Measurements from ENCODE around the gene ISM1.
"Not testable (repeated sequence)": the region's sequence is repeated elsewhere in the genome, so short reads cannot be mapped to it uniquely, and the experiment has no call there.

The ISM1 gene

DNA sequence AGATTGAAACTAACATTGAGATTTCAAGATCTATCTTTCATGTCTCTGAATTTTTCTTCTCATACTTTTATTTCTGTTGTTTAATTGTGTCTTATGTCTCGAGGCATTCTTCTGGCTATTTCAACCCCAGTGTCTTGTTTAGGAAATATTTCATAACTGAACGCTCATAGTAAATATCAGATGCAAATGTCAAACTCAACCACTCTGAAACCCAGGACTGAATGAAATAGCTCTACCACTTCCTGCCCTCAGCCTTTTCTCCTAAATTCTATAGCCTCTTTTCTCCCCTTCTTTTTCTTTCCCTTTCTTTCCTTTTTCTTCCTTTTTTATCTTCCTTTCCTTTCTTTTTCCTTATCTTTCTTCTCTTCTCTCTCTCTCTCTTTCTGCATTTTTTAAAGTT is 7.7 kb downstream of the ISM1 start:
- Histone ChIP-seq H3K4me3 (ENCODE audit: low read length) (no peak overlapping the region), H3K27me3 (ENCODE audit: control insufficient read depth, insufficient read depth, low read length) (no peaks in the 10 kb centered on the region)

GRCh38 chr20:13229538-13229937 is 8.5 kb downstream of the ISM1 start:
- H3K27ac ChIP-seq (ENCODE audit: low read depth, low read length) = no peak overlapping the region
- no peaks in the 10 kb centered on the region for H3K27me3 ChIP-seq (ENCODE audit: control insufficient read depth, insufficient read depth, low read length)
- H3K4me1 ChIP-seq (ENCODE audit: control insufficient read depth, insufficient read depth, low read length) = no peaks in the 10 kb centered on the region

More for the DNA sequence above, 7.7 kb downstream of the ISM1 start:
- Histone ChIP-seq H3K36me3 (ENCODE audit: control insufficient read depth, insufficient read depth, low read length) (no peaks in the 10 kb centered on the region), H3K4me1 (ENCODE audit: control insufficient read depth, insufficient read depth, low read length) (no peaks in the 10 kb centered on the region), H3K27ac (ENCODE audit: low read depth, low read length) (no peak overlapping the region), H3K9ac (ENCODE audit: low read length) (no peak overlapping the region)

GRCh38 chr20:13231031-13231752 is 10.1 kb downstream of the ISM1 start:
- H3K27ac ChIP-seq (ENCODE audit: low read depth, low read length) = no peak overlapping the region
- H3K4me3 ChIP-seq (ENCODE audit: low read length) = no peak overlapping the region
- no peaks in the 10 kb centered on the region for H3K4me1 ChIP-seq (ENCODE audit: control insufficient read depth, insufficient read depth, low read length)

More at GRCh38 chr20:13229538-13229937, 8.5 kb downstream of the ISM1 start:
- Histone ChIP-seq H3K9ac (ENCODE audit: low read length) (no peak overlapping the region), H3K36me3 (ENCODE audit: control insufficient read depth, insufficient read depth, low read length) (no peaks in the 10 kb centered on the region), H3K4me3 (ENCODE audit: low read length) (no peak overlapping the region)

DNA sequence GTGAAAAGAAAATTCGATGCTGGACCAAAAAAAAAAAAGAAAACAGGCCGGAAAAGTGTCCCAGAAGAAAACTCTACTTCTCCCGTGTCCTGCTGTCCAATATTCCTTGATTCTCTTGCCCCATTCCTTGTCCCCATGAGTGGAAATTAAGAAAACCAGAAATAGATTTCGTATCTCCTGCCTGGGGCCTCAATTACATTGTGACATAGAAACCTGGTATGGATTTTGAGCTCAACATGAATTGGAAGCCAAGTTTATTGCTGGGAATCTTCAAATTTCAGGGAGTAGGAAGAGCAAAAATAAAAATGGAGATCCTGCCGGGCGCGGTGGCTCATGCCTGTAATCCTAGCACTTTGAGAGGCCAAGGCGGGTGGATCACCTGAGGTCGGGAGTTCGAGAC is 11.9 kb downstream of the ISM1 start:
- H3K27me3 ChIP-seq (ENCODE audit: control insufficient read depth, insufficient read depth, low read length) = no peaks in the 10 kb centered on the region
- no peaks in the 10 kb centered on the region for H3K36me3 ChIP-seq (ENCODE audit: control insufficient read depth, insufficient read depth, low read length)
- H3K27ac ChIP-seq (ENCODE audit: low read depth, low read length) = no peak overlapping the region
- no peaks in the 10 kb centered on the region for H3K4me1 ChIP-seq (ENCODE audit: control insufficient read depth, insufficient read depth, low read length)
- H3K9ac ChIP-seq (ENCODE audit: low read length) = no peak overlapping the region
- H3K4me3 ChIP-seq (ENCODE audit: low read length) = no peak overlapping the region

More at GRCh38 chr20:13231031-13231752, 10.1 kb downstream of the ISM1 start:
- H3K9ac ChIP-seq (ENCODE audit: low read length) = no peak overlapping the region
- H3K36me3 ChIP-seq (ENCODE audit: control insufficient read depth, insufficient read depth, low read length) = no peaks in the 10 kb centered on the region
- no peaks in the 10 kb centered on the region for H3K27me3 ChIP-seq (ENCODE audit: control insufficient read depth, insufficient read depth, low read length)

- Histone ChIP-seq H3K36me3 (ENCODE audit: control insufficient read depth, insufficient read depth, low read length) (no peaks in the 10 kb centered on the region), H3K4me1 (ENCODE audit: control insufficient read depth, insufficient read depth, low read length) (no peaks in the 10 kb centered on the region), H3K27ac (ENCODE audit: low read depth, low read length) (no peak overlapping the region), H3K4me3 (ENCODE audit: low read length) (no peak overlapping the region), H3K27me3 (ENCODE audit: control insufficient read depth, insufficient read depth, low read length) (no peaks in the 10 kb centered on the region), H3K9ac (ENCODE audit: low read length) (no peak overlapping the region)
Observed at GRCh38 chr20:13234961-13235360, 13.9 kb downstream of the ISM1 start.

- not testable (repeated sequence) for H3K4me3 ChIP-seq (ENCODE audit: low read length); H3K4me1 ChIP-seq (ENCODE audit: control insufficient read depth, insufficient read depth, low read length); H3K36me3 ChIP-seq (ENCODE audit: control insufficient read depth, insufficient read depth, low read length); H3K27me3 ChIP-seq (ENCODE audit: control insufficient read depth, insufficient read depth, low read length); H3K27ac ChIP-seq (ENCODE audit: low read depth, low read length); H3K9ac ChIP-seq (ENCODE audit: low read length)
Observed at GRCh38 chr20:13236360-13236759, 15.3 kb downstream of the ISM1 start.

DNA sequence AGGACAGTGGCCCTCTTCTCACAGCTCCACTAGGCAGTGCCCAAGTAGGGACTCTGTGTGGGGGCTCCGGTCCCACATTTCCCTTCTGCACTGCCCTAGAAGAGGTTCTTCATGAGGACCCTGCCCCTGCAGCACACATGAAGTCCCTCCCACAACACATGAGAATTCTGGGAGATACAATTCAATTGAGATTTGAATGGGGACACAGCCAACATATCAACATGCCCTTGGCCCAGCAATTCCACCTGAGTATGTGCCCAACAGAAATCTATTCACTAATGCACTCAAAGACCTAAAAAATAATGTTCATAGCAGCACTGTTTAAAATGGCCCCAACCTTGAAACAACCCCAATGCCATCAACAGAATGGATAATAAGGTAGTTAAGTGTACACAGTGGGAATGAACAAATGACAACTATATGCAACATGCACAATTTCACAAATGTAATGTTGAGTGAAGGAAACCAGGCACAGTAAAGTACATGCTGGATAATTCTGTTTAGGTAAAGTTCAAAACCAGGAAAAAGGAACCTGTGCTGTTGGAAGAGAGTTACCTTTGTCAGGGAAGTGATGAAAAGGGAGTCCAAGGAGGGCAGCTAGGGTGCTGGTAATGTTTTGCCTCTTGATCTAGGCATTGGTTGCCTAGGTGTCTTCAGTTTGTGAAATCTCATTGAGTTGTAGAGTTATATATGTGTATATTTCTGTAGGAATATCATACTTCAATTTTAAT is 16.1 kb downstream of the ISM1 start:
- no peak overlapping the region for H3K9ac ChIP-seq (ENCODE audit: low read length)
- no peak overlapping the region for H3K27ac ChIP-seq (ENCODE audit: low read depth, low read length)

DNA sequence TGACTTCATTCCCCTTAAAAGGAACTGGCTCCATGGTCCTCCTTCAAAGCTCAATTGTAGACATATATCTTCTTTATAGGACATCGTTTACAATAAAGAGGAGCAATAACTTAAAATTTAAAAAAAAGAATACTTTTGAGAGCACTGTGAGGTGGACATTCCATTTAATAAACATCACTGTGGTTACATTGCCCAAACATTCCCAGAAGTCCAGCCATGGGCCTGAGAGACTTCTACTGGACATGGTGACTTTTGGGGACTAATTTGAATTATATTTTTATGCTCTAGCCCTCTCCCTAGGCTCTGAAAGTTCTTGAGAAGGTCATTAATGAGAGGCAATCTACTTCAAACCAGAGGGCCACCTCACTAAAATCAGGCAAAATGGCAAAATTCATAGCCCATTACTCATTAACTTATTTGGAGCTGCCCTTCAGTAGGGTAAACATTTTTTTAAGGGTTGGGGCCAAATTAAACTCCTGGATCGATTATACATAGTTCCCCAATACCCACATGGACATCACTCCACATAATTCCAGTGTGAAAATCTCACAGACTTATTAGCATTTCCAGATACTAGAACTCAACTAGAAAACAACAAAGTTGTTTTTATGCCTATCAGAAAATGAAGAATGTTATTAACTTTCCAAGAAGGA is 17.1 kb downstream of the ISM1 start:
- Histone ChIP-seq H3K27me3 (ENCODE audit: control insufficient read depth, insufficient read depth, low read length) (no peaks in the 10 kb centered on the region), H3K9ac (ENCODE audit: low read length) (no peak overlapping the region), H3K4me1 (ENCODE audit: control insufficient read depth, insufficient read depth, low read length) (no peaks in the 10 kb centered on the region), H3K4me3 (ENCODE audit: low read length) (no peak overlapping the region), H3K27ac (ENCODE audit: low read depth, low read length) (no peak overlapping the region), H3K36me3 (ENCODE audit: control insufficient read depth, insufficient read depth, low read length) (no peaks in the 10 kb centered on the region)

More for the DNA sequence above, 16.1 kb downstream of the ISM1 start:
- no peaks in the 10 kb centered on the region for H3K4me1 ChIP-seq (ENCODE audit: control insufficient read depth, insufficient read depth, low read length)
- no peaks in the 10 kb centered on the region for H3K27me3 ChIP-seq (ENCODE audit: control insufficient read depth, insufficient read depth, low read length)
- no peak overlapping the region for H3K4me3 ChIP-seq (ENCODE audit: low read length)
- no peaks in the 10 kb centered on the region for H3K36me3 ChIP-seq (ENCODE audit: control insufficient read depth, insufficient read depth, low read length)

DNA sequence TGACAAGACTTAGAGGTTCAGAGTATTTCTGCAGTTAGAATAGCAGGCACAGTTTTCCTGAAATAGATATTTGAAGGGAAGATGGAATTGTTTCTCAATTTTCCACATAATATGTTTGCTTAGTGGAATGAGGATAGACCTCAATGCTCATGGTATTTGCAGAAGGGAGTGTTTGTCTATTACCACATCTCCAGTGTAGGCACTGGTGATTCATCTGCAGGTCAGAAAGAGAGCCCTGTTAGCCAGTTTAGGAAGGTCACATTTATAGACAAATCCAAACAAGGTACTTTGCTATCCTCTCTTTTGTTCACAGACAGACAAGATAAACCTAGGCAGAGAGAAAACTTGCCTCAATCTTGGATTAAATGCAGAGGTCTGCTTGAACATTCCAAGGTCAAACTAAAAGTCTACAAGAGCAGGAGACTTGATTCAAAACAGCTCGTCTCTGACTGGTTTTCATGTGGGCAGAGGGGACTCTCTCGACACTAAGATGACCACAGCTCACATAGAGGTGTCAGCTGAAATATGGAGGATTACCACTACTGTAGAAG is 22.8 kb downstream of the ISM1 start:
- H3K36me3 ChIP-seq (ENCODE audit: control insufficient read depth, insufficient read depth, low read length) = no peaks in the 10 kb centered on the region
- H3K27me3 ChIP-seq (ENCODE audit: control insufficient read depth, insufficient read depth, low read length) = no peaks in the 10 kb centered on the region
- no peak overlapping the region for H3K4me3 ChIP-seq (ENCODE audit: low read length)
- H3K27ac ChIP-seq (ENCODE audit: low read depth, low read length) = no peak overlapping the region
- no peak overlapping the region for H3K9ac ChIP-seq (ENCODE audit: low read length)
- H3K4me1 ChIP-seq (ENCODE audit: control insufficient read depth, insufficient read depth, low read length) = no peaks in the 10 kb centered on the region

DNA sequence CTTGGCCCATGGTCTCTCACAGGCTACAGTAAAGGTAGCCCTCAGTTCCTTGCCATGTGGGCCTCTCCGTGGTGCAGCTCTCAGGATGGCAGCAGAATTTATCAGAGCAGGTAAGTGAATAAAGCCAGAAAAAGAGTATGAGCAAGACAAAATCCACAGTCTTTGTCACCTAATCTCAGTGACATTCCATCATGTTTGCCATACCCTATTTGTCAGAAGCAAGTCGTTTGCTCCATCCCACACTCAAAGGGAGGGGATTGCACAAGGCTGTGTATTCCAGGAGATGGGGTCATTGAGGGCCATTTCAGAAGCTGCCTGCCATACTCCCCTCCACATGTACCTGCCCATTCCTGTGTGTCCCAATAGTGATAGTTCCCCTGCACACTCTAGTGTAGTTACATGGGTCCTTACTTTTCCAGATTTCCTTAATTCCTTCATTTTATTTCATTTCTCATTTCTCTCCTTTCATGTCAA is 24.2 kb downstream of the ISM1 start:
- no peak overlapping the region for H3K27ac ChIP-seq (ENCODE audit: low read depth, low read length)
- no peak overlapping the region for H3K9ac ChIP-seq (ENCODE audit: low read length)
- H3K27me3 ChIP-seq (ENCODE audit: control insufficient read depth, insufficient read depth, low read length) = no peaks in the 10 kb centered on the region
- no peaks in the 10 kb centered on the region for H3K36me3 ChIP-seq (ENCODE audit: control insufficient read depth, insufficient read depth, low read length)
- no peak overlapping the region for H3K4me3 ChIP-seq (ENCODE audit: low read length)
- H3K4me1 ChIP-seq (ENCODE audit: control insufficient read depth, insufficient read depth, low read length) = no peaks in the 10 kb centered on the region

GRCh38 chr20:13249118-13249797 is 28.2 kb downstream of the ISM1 start:
- no peaks in the 10 kb centered on the region for H3K4me1 ChIP-seq (ENCODE audit: control insufficient read depth, insufficient read depth, low read length)
- no peak overlapping the region for H3K27ac ChIP-seq (ENCODE audit: low read depth, low read length)
- no peak overlapping the region for H3K9ac ChIP-seq (ENCODE audit: low read length)
- no peak overlapping the region for H3K4me3 ChIP-seq (ENCODE audit: low read length)
- no peaks in the 10 kb centered on the region for H3K27me3 ChIP-seq (ENCODE audit: control insufficient read depth, insufficient read depth, low read length)
- no peaks in the 10 kb centered on the region for H3K36me3 ChIP-seq (ENCODE audit: control insufficient read depth, insufficient read depth, low read length)

- no peak overlapping the region for H3K27ac ChIP-seq (ENCODE audit: low read depth, low read length)
Observed at GRCh38 chr20:13249798-13250170, 28.7 kb downstream of the ISM1 start.

More at GRCh38 chr20:13249798-13250170, 28.7 kb downstream of the ISM1 start:
- no peaks in the 10 kb centered on the region for H3K36me3 ChIP-seq (ENCODE audit: control insufficient read depth, insufficient read depth, low read length)
- no peaks in the 10 kb centered on the region for H3K27me3 ChIP-seq (ENCODE audit: control insufficient read depth, insufficient read depth, low read length)
- no peak overlapping the region for H3K4me3 ChIP-seq (ENCODE audit: low read length)
- H3K4me1 ChIP-seq (ENCODE audit: control insufficient read depth, insufficient read depth, low read length) = no peaks in the 10 kb centered on the region
- no peak overlapping the region for H3K9ac ChIP-seq (ENCODE audit: low read length)
